A549 (cell line): ENCODE results near the gene ACOXL.

ENCODE experiments used
- BHLHE40 ChIP-seq: IDR thresholded peaks from 2 replicates; pipeline ENCODE4 v1.6.1; 2012; ENCODE audit warnings: low read depth, low read length, inconsistent platforms
- CEBPB ChIP-seq, 2 experiments: fragments of >200 bp in 1 of 2; sonication (Bioruptor Twin) in 1 of 2; formaldehyde crosslinking in 1 of 2; IDR thresholded peaks; 2 replicates each; pipeline ENCODE4 v1.6.1; 2012 to 2016
- CHD2 ChIP-seq: fragments of 150-350 bp; IDR thresholded peaks from 2 replicates; pipeline ENCODE4 v1.6.1; 2014; ENCODE audit warnings: low read length; ENCODE audit not compliant: partially characterized antibody
- EP300 ChIP-seq, 2 experiments: fragments of >200 bp; sonication (Bioruptor Twin); formaldehyde crosslinking; IDR thresholded peaks; 2 replicates in 1 of 2; 3 replicates in 1 of 2; pipeline ENCODE4 v1.6.1; 2016 to 2017
- NFE2L2 ChIP-seq: fragments of 150-350 bp; conservative IDR thresholded peaks from 2 replicates; pipeline ENCODE4 v1.6.1; 2014; ENCODE audit warnings: low read length
- POLR2A ChIP-seq: IDR thresholded peaks from 2 replicates; pipeline ENCODE4 v1.6.1; 2012; ENCODE audit warnings: mild to moderate bottlenecking, low read length
- REST ChIP-seq: fragments of 200-600 bp; sonication (generic); IDR thresholded peaks from 2 replicates; pipeline ENCODE4 v1.6.1; 2016; ENCODE audit warnings: antibody characterized with exemption, mild to moderate bottlenecking, moderate library complexity
- SMC3 ChIP-seq: fragments of >200 bp; sonication (Bioruptor Twin); formaldehyde crosslinking; IDR thresholded peaks from 3 replicates; pipeline ENCODE4 v1.6.1; 2018; ENCODE audit warnings: inconsistent platforms
- ZFP36 ChIP-seq: fragments of 450-650 bp; IDR thresholded peaks from 2 replicates; pipeline ENCODE4 v1.6.1; 2014; ENCODE audit warnings: borderline replicate concordance; ENCODE audit not compliant: partially characterized antibody
- TF ChIP-seq, protein P1 (sequence below): fragments of >200 bp; sonication (Bioruptor Twin); formaldehyde crosslinking; IDR thresholded peaks from 3 replicates; pipeline ENCODE4 v1.5.1; 2016
- TF ChIP-seq, protein P2 (sequence below): fragments of 250-450 bp; sonication (Bioruptor Pico); IDR thresholded peaks from 2 replicates; pipeline ENCODE4 v1.5.0; 2020; ENCODE audit warnings: low read depth, mild to moderate bottlenecking, moderate library complexity

GRCh38 chr2:111119822-111120252, 387.5 kb downstream of the ACOXL start:
- TF ChIP-seq, protein P1, sequence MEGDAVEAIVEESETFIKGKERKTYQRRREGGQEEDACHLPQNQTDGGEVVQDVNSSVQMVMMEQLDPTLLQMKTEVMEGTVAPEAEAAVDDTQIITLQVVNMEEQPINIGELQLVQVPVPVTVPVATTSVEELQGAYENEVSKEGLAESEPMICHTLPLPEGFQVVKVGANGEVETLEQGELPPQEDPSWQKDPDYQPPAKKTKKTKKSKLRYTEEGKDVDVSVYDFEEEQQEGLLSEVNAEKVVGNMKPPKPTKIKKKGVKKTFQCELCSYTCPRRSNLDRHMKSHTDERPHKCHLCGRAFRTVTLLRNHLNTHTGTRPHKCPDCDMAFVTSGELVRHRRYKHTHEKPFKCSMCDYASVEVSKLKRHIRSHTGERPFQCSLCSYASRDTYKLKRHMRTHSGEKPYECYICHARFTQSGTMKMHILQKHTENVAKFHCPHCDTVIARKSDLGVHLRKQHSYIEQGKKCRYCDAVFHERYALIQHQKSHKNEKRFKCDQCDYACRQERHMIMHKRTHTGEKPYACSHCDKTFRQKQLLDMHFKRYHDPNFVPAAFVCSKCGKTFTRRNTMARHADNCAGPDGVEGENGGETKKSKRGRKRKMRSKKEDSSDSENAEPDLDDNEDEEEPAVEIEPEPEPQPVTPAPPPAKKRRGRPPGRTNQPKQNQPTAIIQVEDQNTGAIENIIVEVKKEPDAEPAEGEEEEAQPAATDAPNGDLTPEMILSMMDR = no peak
- no peak for TF ChIP-seq CHD2
- no peak for TF ChIP-seq EP300 (IDR thresholded peaks at IDR 0.05)
- TF ChIP-seq POLR2A = no peak
- TF ChIP-seq REST = no peak
- TF ChIP-seq BHLHE40 = no peak
- no peak for TF ChIP-seq SMC3
- TF ChIP-seq NFE2L2 = no peak
- TF ChIP-seq ZFP36 = no peak
- TF ChIP-seq CEBPB (IDR thresholded peaks at IDR 0.05) = no peak
- TF ChIP-seq, protein P2, sequence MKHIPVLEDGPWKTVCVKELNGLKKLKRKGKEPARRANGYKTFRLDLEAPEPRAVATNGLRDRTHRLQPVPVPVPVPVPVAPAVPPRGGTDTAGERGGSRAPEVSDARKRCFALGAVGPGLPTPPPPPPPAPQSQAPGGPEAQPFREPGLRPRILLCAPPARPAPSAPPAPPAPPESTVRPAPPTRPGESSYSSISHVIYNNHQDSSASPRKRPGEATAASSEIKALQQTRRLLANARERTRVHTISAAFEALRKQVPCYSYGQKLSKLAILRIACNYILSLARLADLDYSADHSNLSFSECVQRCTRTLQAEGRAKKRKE (CRISPR knock-in tag) = no peak
